GM19463 (cell line): ENCODE results near the gene PLCD1.
"Not testable (repeated sequence)": the region's sequence is repeated elsewhere in the genome, so short reads cannot be mapped to it uniquely, and the experiment has no call there.

Source experiments
- ATAC-seq: cut with Tn5 transposase; IDR thresholded peaks from one replicate; pipeline ENCODE4 v1.9.1; 2021; ENCODE audit warnings: mild to moderate bottlenecking, moderate library complexity; ENCODE audit not compliant: unreplicated experiment

The PLCD1 gene

DNA sequence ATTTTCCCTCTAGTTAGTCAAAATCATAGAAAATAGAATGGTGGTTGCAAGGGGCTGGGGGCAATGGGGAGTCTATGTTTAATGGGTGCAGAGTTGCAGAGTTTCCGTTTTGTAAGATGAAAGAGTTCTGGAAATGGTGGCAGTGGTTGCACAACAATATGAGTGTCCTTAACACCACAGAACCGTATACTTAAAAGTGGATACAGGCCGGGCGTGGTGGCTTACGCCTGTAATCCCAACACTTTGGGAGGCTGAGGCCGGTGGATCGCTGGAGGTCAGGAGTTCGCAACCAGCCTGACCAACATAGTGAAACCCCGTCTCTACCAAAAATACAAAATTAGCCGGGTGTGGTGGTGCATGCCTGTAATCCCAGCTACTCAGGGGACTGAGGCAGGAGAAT lies 41.1 kb downstream of the PLCD1 start:
- ATAC-seq, result not testable (repeated sequence)

DNA sequence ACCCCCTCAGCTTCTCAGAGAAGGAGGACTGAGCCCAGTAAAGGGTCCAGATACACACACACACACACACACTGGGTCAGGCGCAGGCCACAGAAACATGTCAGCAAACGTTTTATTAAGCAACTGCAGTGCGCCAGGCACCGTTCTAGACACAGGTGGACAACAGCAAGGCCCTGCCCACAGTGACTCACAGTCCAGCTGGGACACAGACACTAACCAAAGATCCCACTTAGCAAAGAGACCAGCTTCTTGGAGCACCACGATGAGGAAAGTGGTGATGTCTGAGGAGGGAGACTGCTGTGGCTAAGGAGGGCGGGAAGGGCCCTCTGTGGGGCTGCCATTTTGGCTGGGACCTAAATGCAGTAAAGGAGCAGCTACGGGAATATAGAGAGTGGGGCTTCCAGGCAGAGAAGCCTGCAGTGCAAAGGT lies 41.7 kb downstream of the PLCD1 start:
- ATAC-seq, result no peak

DNA sequence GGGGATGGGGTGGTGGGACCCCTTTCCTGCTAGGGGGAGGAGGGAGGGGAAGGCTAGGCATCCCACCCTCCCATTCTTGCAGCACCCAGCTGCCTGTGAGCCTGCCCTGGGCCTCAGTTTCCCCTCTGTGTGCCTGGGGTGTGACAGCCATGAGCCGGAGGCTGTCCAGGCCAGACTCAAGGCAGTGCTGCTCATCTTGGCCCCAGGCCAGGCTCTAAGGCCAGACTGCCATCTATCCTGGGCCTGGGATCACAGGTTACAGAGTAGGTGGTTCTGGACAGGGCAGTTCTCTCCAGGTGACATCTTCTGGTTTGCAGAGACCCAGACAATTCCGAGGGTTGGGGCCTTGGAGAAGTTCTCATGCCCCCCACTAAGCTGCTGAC lies 42.1 kb downstream of the PLCD1 start:
- ATAC-seq, result no peak

DNA sequence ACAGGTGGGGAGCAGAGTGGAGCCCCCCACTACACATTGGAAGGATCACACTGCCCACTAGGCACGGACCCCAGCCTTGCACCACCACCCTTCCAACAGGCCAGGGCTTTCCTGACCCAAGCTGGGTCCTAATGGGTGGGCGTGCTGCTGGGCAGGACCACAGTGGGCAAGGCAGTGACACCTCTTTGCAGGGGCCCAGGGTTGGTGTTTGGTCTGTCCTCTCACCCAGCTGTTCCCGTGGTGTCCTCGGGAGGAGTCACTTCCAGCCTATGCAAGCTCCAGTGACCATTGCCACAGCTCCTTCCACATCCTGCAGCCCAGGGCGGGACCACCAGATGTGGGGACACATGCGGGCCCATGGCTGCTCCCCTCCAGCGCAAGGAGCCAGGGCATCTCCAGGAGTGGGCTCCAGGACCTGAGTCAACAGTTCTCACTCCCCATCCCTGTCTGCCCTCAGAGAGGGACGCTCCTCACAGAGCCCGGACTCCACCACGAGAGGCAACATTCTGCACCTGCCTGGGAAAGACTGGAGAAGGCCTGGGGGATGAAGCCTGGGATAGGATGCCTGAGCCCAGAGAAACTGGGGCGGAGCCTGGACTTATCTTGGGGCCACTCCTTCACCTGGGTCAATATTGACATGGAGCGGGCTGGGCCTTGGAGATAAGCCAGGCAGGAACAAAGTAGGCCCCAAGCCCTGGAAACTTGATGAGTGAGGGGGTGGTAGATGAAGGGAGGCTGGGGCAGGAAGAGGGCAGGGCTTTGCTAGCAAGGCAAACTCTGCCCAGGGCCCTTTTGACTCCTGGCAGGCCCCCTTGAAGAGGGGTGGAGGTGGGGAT lies 42.7 kb downstream of the PLCD1 start:
- no peak for ATAC-seq

DNA sequence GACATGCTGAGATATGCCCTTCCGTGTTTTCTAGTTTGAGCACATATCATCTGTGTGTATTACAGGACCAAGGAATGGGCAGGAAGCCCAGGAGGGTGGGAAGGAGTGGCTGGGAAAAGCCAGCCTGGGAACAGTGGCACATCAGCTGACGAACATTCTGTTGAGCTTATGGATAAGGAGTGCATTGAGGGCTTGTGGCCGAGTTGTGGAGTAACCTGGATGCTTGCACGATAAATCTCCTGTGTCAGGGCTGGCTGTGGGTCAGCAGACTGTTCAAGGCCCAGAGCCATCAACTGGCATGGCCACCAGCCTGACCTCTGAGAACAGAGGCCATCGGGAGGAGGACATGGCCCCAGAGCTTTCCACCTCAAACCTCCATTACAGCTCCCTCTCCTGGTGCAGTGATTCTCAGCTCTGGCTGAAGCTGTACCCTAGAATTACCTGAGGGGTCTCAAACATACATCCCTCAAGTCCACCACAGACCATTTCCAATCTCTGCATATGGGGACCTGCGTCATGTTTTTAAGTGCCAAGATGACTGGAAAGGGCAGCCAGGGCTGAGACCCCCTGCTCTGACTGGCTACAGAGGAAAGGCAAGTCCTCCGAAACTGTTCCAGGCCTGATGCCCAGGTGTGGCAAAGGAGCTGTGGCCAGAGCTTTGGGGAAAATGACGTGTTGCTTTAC lies 43.7 kb downstream of the PLCD1 start:
- no peak for ATAC-seq

DNA sequence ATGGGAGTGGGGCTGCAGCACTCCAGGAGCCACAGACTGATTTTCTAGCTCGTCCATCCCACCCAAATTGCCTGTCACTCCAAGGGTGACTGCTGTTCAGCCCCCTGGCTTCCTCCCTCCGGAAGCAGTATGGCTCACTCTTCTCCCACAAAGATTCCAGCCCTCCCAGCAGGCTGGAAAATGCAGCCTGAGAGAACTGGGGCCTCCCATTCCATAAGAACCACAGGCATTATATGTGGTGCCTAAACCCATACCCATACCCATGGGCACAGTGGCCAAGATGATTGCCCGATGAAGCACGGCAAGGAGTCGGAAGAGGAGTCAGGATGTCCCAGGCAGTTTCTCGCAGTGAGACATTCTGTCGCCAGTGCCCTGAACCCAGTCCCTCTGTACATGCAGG lies 44.8 kb downstream of the PLCD1 start:
- no peak for ATAC-seq

DNA sequence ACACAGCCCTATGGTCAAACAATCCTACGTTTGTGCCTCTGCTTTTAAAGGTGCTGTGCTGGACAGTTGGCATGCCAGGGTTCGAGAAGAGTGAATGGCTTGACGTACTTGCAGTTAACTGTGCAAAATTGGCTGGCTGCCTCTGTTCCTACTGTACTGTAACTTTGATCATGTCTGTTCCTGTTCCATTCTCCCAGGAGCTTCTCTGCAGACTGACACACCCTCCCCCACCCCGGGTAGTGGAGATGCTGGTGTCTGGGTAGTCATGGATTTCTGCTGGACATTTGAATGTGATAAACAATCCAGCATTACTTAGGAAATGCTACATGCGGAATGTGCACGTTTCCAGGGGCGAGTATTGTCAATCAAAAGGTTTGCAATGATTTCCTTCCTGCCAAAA lies 45.4 kb downstream of the PLCD1 start:
- no peak for ATAC-seq

DNA sequence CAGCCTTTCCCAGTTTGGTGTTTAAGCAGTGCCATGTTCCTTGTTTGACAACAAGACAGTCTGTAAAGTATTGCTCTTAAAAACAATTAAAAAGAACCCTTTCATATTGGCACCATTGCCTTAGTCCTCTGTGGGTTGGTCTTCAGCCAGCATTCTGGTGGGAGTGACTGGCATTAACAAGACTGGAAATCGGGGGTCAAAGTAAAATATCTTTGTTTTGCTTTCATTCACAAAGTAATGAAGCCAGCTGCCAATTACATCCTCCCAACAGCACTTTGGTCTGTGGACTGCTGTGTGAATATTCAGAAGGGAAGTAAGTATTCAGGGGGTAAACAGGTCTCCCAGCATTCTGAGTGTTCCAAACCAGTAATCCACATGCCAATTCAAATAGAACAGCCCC lies 47.1 kb downstream of the PLCD1 start:
- ATAC-seq, result no peak

DNA sequence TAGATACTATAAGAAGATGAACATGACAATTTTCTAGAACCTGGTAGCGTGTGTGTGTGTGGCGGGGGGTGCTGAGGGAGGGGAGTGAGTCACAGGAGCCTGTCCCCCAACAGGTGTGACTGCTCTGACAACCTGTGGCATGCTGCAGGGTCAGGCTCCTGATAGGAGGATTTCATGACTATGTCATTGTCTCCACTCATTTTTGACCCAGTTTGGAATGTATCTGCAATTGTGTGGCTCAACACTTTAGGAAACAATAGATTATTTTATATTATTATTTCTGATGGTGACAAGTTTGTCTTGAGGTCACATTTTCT lies 48.1 kb downstream of the PLCD1 start:
- ATAC-seq, result no peak

DNA sequence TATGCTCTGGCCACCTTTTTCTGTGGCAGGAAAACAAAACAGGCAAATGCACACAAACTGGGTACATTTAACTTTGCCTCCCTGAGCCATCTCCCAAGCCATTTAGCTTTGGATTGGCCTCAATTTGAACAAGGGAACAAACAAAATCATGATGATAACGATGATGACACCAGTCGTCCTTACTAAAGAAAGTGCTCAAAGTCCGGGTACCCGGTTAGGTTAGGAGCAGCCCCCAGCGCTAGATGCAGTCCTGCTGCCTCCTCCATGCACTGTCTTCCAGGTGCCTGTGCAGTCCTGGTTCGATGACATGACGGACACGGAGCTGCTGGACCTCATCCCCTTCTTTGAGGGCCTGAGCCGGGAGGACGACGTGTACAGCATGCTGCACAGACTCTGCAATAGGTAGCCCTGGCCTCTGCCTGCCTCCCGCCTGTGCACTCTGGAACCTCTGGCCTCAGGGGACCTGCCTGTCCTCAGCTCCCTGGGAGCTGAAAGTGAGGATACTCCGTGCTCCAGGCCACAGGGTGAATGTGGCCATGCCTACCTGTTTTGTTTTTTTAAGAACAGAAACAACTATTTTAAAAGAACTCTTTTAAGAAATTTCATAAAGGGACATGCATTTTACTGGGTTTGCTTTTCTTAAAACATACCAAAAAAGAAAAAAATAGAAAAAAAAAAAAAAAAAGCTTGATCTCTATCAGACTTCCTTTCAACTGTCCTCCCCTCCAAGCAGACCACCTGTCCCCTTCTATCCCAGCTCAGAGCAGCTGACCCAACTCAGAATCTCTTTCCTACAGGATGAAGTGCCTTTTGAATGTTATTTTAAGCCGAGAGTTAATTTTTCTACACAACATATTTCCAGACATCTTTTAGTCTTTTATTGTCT lies 48.7 kb downstream of the PLCD1 start:
- ATAC-seq, result no peak

DNA sequence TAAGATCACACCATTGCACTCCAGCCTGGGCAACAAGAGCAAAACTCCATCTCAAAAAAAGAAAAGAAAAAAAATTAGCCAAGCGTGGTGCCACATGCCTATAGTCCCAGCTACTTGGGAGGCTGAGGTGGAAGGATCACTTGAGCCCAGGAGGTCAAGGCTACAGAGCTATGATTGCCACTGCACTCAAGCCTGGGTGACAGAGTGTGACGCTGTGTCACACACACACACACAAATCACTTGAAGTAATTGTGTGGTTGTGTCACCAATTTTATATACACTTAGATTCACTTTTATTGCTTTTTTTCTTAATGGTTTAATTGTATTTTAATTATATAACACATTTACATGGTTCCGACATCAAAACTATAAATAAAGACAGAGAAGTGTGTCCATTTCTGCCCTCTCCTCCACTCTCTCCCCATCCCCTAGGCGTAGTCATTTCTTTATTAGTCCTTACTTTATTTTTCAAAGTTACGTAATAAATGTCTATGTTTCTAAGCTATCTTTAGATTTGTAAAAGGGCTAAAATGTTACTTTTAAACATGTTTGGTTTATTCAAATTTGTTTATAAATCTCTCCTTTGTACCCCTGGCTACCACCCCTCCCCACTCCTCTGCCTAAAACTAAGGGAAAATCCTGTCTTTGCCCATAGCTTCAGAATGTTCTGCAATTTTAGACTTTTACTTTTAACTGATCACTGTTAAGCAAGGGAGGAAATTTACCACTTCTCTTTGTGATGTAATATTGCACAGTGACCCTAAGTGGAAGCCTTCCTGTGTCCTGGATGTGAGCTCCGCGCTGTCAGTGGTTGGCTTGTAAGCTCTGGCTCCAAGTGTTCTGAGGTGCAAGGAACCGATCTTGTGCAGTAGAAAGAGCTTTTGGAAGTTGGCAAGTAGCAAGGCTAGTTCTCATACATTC lies 49.6 kb downstream of the PLCD1 start:
- ATAC-seq, result no peak

DNA sequence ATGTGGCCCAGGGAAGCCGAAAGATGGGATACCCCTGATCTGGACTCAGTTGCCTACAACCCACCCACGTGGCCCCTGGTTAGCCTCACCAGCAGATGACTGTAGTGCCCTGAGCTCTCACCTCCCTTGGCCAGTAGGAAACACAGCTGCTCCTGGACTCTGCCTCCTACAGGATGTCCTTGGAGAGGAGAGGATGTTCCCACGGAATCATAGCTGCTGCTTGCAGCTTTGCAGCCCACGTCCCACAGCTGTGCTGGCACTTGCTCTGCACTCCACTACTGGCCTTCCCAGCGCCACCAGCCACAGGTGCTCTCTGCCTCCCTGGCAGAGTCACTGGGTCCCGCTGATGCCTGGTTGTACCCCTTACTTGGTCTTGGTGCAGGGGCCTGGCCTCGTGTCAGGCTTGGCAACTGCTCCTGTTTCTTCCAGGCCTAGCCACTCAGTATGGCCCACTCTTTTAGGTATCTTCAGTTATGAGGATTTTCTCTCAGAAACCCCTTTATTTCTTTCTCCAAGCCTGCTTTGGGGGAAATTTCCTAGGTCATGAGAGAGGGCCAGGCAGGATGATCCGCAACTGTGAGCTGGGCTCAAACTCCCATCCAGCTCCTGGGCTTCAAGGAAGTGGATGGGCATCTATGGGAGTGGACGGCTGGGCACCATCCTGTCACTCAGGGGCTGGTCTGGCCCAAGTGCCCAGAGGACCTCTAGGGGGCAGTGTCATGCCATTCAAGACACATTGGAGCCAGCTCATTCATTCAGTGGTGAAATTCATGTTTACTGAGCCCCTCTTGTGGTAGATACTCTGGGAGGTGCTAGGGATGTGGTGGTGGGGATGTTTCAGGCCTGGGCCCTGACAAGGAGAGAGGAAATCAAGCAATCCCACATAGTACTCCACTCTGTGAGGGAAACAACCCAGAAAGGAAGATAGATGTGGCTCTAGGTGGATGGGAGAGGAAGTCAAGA lies 55.0 kb downstream of the PLCD1 start:
- ATAC-seq, result peak; percentile 87

DNA sequence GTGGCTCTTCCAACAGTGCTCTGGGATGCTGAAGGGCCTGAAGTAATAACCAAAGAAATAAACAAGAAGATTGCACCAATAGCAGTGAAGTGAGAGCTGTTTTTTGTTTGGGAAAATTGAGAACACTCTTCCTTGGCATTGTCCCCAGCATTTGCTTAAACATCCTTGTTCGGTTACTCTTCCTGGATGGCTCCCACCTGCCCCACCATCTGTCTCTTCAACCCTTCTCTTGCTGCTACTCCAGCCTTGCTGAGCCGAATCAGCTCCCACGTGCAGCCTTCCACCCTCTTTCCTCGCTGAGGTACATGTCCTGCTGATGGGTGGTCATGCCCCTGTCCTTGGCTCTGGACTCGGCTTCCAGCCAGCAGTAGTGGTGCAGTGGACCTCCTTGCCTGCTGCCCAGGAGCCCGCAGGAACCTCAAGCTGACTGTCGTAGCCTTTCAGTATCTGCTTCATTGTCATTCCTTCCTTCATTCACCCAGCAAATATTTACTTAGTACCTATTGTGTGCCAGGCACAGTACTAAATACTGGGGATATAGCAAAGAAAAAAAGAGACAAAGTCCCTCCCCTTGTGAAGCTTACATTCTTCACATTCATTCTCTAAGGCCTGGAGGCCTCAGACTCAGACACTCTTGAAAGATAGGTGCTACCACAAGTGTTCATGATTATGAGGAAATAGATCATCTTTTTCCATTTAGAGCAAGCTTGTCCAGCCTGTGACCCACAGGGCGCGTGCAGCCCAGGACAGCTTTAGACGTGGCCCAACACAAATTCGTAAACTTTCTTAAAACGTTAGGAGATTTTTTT lies 56.0 kb downstream of the PLCD1 start:
- no peak for ATAC-seq

DNA sequence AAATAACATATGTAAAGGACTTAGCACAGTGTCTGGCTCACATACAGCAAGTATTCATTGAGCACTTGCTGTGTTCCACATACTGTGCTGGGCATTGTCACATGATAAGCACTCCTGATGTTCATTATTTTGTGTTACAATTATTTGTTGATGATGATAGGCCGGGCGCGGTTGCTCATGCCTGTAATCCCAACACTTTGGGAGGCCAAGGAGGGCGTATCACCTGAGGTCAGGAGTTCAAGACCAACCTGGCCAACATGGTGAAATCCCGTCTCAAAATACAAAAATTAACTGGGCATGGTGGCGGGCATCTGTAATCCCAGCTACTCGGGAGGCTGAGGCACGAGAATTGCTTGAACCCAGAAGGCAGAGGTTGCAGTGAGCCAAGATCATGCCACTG lies 57.4 kb downstream of the PLCD1 start:
- not testable (repeated sequence) for ATAC-seq

DNA sequence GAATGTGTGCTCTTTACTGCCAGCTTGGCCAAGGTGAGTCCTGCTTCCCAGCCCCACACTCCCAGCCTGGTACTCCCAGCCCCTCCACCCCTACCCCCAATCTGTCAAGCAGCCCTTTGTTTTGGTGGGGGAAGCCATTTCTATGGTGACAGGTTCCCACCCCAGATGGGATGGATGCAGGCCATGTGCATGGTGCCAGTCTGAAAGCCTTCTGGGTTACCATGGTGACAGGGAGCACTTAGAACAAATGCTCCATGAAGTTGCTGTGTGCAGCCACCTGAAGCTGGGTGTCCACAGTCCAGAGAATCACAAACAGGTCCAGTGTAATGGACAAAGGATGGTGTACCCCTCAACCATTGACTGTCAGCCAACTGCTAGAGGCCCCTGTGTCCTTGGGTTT lies 58.0 kb downstream of the PLCD1 start:
- no peak for ATAC-seq

DNA sequence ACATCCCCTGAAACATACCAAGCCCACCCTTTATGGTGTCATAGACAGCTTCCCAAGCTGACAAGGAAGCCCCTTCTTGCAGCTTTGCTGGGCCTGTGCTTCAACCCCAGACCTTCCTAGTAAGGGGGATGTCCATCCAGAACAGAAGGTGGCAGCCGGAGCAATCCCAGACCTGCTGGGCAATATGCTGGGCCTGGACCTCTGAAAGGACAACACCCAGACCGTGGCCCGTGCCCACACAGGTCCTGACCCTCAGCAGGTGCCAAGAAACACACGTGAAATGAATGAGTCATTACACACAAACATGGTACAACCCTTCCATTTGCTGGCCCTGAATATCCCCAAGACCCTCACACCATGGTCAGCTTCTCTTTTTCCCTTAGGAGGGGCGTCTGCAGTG lies 58.6 kb downstream of the PLCD1 start:
- ATAC-seq, result no peak

DNA sequence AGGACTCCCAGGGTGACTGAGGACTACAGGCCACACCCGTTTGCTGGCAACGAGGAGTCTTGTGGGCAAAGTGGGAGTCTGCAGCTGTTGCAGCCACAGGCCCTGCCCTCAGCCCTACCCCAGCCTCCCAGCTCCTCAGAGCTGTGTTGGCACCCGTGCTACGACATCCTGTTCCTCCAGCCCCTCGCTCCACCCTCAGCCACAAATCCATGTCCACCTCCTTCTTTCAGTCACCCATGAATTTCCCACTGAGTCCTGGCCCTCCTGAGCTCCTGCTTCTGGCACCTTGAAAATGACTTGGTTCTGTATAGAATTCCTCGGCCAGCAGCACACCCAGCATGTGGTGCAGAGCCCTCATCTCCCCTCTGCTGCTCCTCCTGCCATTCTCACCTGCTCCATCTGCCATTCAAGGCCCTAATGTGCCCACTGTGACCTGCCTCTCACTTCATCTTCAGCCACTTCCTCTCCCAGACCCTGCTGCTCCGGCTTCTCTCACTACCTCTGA lies 59.8 kb downstream of the PLCD1 start:
- no peak for ATAC-seq

DNA sequence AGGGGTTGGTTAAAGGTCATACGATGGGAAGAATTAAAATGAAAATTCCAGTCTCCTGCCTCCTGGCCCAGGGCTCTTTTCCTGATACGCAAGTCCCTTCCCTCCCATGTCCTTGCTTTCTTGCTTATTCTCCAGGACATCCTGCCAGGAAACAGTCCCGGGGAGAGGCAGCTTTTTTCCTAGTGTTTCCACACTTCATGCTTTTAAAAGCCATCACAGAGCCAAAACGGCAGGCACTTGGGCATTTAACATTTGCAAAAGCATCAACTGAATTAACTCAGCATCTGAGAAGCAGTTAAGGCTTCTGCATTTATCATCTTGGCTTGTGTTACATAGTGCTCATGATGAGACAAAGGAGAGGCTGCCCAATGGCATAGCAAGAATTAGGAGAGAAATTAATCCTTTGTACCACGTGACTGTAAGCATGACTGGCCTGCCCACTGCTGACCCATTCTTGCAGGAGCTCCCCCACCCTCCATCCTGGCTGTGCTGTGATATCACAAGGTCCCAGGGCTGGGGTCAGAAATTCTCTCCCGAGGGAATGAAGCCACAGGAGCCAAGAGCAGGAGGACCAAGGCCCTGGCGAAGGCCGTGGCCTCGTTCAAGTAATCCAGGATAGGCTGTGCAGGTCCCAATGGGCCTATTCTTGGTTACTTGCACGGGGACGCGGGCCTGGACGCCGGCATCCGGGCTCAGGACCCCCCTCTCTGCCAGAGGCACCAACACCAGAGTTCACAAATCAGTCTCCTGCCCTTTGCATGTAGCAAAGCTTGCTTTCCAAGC lies 60.4 kb downstream of the PLCD1 start:
- ATAC-seq, result no peak
